ENCODE data around the gene TMEM169.

Gene TMEM169, protein sequence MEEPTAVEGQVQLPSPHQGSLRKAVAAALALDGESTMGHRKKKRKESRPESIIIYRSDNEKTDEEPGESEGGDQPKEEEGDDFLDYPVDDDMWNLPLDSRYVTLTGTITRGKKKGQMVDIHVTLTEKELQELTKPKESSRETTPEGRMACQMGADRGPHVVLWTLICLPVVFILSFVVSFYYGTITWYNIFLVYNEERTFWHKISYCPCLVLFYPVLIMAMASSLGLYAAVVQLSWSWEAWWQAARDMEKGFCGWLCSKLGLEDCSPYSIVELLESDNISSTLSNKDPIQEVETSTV

DNA sequence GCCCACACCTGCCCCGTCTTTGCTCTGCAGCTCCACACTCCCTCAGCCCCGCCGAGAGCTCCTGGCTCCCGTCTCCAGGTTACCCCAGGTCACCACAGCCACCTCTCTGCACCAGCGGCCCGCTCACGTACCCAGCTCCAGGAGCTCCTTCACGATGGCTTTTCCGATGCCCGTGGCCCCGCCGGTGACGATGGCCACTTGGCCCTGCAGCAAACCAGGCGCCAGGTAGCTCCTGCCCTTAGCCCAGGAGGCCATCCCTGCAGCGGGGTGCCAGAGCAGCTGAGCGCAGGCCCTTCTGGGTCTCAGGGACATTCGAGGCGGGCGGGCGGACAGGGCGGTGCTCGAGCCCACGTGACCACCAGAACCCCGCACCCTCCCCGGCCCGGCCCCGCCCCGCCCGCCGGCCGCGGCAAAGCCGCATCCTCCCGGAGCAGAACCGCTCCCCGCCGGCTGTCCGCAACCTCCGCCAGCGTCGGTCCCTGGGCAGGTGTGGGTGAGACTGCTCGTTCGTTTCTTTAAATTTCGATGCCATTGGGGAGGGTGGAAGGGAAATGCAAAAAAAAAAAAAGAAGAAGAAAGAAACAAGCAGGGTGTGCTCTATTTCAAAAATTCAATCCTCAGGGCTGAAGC lies at the start of gene TMEM169, which contains the start of gene PECR:
TMEM169 (plus strand) TSS at position 433 of the 630 bp plus-strand sequence. CDS start 14,045 bp downstream, outside the sequence.
PECR (minus strand) TSS at position 323 of the 630 bp plus-strand sequence; CDS start at position 255, 68 bp downstream.
- H3K9ac ChIP-seq (ENCODE audit: low read depth, low read length) = peak within 1 kb of the TSS; percentile 90
- H3K9me3 ChIP-seq (ENCODE audit: control insufficient read depth, insufficient read depth, low read length) = no peaks in the 10 kb centered on the region
- H3K36me3 ChIP-seq (ENCODE audit: insufficient read depth, low read length) = no peaks in the 10 kb centered on the region
- peaks cover 21% of the 10 kb centered on the region for H3K4me1 ChIP-seq (ENCODE audit: insufficient read depth, low read length)

DNA sequence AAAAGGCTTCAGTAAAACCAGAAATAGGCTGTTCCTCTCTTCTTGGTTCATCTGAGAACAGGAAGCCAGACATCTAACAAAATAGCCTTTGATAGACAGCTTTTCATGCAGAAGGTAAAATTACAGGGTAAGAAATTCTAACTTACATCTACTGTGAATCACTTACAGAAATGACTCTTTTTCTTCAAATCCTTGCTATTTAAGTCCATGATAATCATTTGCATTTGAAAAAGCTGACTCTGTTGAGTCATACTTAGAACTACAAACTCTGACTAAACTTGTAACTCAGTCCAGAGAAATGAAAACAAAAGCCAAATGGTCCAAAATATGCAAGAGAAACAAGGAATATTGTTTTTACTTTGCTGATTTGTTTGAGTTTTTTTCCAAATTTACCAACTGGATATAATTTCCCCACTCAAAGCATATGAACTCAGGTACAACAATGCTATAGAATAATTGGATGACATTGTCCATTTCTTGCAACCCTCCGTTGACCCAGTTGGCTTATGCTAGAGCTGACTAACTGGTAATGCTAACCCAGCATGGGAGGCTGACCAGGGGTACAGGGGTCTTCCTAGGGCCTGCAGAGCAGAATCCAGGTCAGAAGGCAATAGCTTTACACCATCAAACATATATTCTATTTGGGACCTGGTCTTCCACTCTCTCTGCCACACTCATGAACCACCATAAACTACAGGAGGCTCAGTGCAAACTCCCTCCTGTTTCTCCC lies 49.6 kb upstream of the TMEM169 start:
- no peaks in the 10 kb centered on the region for H3K4me1 ChIP-seq (ENCODE audit: insufficient read depth, low read length)
- H3K36me3 ChIP-seq (ENCODE audit: insufficient read depth, low read length) = peaks cover 6% of the 10 kb centered on the region; the same call in 1 of the 2 replicates
- H3K9me3 ChIP-seq (ENCODE audit: control insufficient read depth, insufficient read depth, low read length) = no peaks in the 10 kb centered on the region
- H3K9ac ChIP-seq (ENCODE audit: low read depth, low read length) = no peak overlapping the region

DNA sequence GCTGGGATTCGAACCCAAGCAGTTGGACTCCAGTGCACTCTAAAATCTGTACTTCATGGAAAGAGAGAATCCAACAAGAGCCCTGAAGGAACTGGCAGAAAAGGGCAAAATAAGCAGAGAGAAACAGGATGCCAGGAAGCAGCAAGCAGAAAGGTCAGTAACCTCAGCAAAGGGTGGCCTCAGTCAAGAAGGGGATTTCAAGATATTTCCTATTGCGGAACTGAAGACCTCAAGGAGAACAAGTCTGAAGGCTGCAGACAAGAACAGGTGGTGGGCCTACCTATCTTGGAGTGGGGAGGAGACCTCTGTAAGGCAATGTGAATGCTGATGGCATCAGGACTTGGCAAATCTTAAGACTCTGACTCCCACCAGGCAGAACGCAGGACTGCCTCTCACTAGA lies 48.3 kb upstream of the TMEM169 start:
- peaks cover 6% of the 10 kb centered on the region; the same call in 1 of the 2 replicates for H3K36me3 ChIP-seq (ENCODE audit: insufficient read depth, low read length)
- H3K9ac ChIP-seq (ENCODE audit: low read depth, low read length) = no peak overlapping the region
- H3K4me1 ChIP-seq (ENCODE audit: insufficient read depth, low read length) = no peaks in the 10 kb centered on the region
- H3K9me3 ChIP-seq (ENCODE audit: control insufficient read depth, insufficient read depth, low read length) = no peaks in the 10 kb centered on the region

DNA sequence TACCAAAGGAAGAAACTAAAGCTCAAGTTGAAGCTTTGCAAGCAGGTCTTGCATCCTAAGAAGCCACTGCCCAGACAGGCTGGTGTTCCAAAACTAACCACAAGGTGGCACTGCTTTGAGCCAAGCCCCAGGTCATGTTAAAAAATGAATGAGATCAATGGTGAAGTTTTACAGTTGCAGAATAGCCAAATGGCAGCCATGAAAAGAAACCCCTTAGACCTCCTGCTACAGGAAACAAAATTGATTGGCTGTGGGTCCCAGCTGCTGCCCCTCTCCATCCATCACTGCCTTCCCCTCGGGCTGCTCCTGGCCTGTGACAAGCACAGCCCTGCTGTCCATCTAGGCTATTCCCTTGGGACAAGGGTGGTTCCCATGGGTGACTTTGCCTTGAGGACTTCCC lies 47.7 kb upstream of the TMEM169 start:
- Histone ChIP-seq H3K36me3 (ENCODE audit: insufficient read depth, low read length) (peaks cover 6% of the 10 kb centered on the region; the same call in 1 of the 2 replicates), H3K4me1 (ENCODE audit: insufficient read depth, low read length) (no peaks in the 10 kb centered on the region), H3K9me3 (ENCODE audit: control insufficient read depth, insufficient read depth, low read length) (no peaks in the 10 kb centered on the region), H3K9ac (ENCODE audit: low read depth, low read length) (no peak overlapping the region)

DNA sequence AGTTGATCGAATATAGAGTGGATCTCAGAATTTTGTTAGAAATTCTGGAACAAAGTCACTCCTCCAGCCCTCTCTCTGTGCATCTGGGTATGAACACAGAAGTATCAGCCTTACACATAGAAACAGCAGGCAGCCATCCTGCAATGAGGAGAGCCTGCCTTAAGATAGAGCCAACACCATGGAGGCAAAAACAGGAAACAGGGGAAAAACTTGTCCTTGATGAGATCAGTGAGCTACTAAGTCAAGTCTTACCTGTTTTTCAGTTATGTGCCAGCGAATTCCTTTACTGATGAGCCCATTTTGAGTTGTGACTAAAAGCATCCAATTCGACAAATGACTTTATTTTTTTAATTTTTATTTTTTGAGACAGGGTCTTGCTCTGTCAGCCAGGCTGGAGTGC lies 41.8 kb upstream of the TMEM169 start:
- Histone ChIP-seq H3K36me3 (ENCODE audit: insufficient read depth, low read length) (peaks cover under 1% of the 10 kb centered on the region; the same call in 1 of the 2 replicates), H3K9me3 (ENCODE audit: control insufficient read depth, insufficient read depth, low read length) (no peaks in the 10 kb centered on the region), H3K4me1 (ENCODE audit: insufficient read depth, low read length) (no peaks in the 10 kb centered on the region), H3K9ac (ENCODE audit: low read depth, low read length) (no peak overlapping the region)

DNA sequence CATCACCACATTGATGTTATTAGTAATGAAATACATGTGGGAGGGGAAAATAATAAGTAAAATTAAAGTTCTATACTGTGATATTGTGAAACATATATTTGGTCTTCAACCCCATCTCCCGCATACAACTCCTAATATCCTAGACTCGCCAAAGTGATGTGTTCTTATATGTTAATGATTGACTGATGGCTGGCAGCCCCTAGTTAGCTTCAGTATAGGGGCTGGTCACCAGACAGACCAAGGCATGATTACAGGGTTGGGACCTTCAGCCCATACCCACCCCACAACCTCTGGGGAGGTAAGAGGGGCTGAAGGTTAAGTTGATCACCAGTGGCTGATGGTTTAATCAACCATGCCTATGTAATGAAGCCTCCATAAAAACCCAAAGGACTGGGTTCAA lies 40.3 kb upstream of the TMEM169 start:
- no peaks in the 10 kb centered on the region for H3K9me3 ChIP-seq (ENCODE audit: control insufficient read depth, insufficient read depth, low read length)
- no peak overlapping the region for H3K9ac ChIP-seq (ENCODE audit: low read depth, low read length)
- H3K36me3 ChIP-seq (ENCODE audit: insufficient read depth, low read length) = no peaks in the 10 kb centered on the region; the same call in 1 of the 2 replicates
- H3K4me1 ChIP-seq (ENCODE audit: insufficient read depth, low read length) = no peaks in the 10 kb centered on the region

DNA sequence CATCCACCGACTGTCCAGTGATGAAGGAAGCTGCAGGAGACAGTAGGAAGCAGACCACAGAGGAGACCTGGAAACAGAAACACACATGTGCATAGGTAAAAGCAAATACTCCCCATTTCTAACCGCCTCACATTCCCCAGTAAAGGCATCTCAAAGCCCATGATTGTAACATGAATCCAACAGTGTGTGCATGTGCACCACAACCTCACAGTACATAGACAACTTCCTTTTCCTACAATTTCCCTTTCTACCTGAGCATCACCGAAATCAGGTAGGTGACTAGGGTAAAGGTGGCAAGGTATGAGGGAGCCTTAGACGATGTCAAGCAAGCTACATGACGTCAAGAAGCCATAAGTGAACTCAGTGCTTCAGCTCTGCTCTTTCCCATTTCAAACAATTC lies 37.8 kb upstream of the TMEM169 start:
- Histone ChIP-seq H3K36me3 (ENCODE audit: insufficient read depth, low read length) (peaks cover 2% of the 10 kb centered on the region; the same call in 1 of the 2 replicates), H3K4me1 (ENCODE audit: insufficient read depth, low read length) (no peaks in the 10 kb centered on the region), H3K9me3 (ENCODE audit: control insufficient read depth, insufficient read depth, low read length) (no peaks in the 10 kb centered on the region), H3K9ac (ENCODE audit: low read depth, low read length) (no peak overlapping the region)

DNA sequence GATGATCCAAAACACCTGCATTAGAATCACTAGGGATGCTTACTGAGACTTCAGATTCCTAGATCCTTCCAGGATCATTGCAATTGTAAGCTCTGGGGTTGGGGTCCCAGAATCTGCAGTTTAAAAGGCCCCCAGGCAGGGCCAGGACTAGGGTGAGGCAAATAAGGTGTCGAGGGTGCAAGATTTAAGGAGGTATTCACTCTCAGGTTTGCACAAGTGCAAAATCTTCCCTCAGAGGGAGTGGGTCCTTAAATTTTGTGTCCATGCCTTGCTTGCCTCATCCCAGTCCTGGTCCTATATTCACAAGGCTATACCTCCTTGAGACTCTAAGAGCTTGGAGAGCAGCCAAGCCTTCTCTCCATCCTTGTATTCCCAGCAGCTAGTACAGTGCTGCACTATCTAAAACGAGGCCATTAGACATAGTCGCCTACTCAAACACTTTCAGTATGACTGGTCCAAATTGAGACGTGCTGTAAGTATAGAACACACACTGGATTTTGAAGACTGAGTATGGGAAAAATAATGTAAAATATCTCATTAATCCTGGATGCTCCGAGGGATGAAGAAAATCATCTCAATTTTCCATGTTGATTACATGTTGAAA lies 36.7 kb upstream of the TMEM169 start:
- no peak overlapping the region for H3K9ac ChIP-seq (ENCODE audit: low read depth, low read length)
- no peaks in the 10 kb centered on the region for H3K9me3 ChIP-seq (ENCODE audit: control insufficient read depth, insufficient read depth, low read length)
- H3K4me1 ChIP-seq (ENCODE audit: insufficient read depth, low read length) = no peaks in the 10 kb centered on the region
- peaks cover 5% of the 10 kb centered on the region; the same call in 1 of the 2 replicates for H3K36me3 ChIP-seq (ENCODE audit: insufficient read depth, low read length)

DNA sequence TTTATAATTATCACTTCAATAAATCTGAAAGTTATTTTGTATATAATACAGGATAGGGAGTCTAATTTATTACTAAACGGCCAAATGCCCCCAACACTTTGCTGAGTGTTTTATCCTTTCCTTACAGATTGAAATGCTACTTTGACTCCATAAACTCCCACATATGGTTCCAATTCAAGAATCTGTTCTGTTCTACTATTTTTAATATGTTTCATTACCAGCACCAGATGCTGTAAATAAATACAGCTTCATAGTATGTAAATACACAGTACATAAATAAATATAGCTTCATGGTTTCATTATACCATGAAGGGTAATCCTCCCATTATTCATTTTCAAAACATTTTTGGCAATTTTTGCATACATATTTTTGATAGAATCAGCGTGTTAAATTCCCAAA lies 34.3 kb upstream of the TMEM169 start:
- Histone ChIP-seq H3K36me3 (ENCODE audit: insufficient read depth, low read length) (peaks cover 6% of the 10 kb centered on the region; the same call in 1 of the 2 replicates), H3K9ac (ENCODE audit: low read depth, low read length) (no peak overlapping the region), H3K4me1 (ENCODE audit: insufficient read depth, low read length) (no peaks in the 10 kb centered on the region; the same call in 1 of the 2 replicates), H3K9me3 (ENCODE audit: control insufficient read depth, insufficient read depth, low read length) (no peaks in the 10 kb centered on the region)

DNA sequence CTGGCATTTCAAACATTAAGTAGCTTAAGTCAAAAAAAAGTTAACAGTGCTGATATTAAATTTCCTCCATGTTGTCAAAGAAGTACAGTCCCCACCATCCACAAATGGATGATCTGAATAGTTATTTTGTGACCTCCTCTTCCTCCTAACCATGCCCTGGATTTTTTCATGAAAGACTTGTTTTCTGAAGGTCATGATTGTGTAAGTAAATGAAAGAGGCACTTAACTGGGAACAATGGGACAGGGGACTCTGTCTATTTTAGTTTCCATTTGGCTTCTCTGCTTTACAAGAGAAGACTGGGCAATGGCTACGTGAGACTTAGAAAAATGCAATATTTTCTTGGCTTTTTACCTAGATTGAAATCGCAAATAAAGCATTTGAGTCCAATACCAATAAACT lies 32.3 kb upstream of the TMEM169 start:
- Histone ChIP-seq H3K36me3 (ENCODE audit: insufficient read depth, low read length) (peaks cover 7% of the 10 kb centered on the region; the same call in 1 of the 2 replicates), H3K9me3 (ENCODE audit: control insufficient read depth, insufficient read depth, low read length) (no peaks in the 10 kb centered on the region), H3K4me1 (ENCODE audit: insufficient read depth, low read length) (no peaks in the 10 kb centered on the region; the same call in 1 of the 2 replicates), H3K9ac (ENCODE audit: low read depth, low read length) (no peak overlapping the region)

DNA sequence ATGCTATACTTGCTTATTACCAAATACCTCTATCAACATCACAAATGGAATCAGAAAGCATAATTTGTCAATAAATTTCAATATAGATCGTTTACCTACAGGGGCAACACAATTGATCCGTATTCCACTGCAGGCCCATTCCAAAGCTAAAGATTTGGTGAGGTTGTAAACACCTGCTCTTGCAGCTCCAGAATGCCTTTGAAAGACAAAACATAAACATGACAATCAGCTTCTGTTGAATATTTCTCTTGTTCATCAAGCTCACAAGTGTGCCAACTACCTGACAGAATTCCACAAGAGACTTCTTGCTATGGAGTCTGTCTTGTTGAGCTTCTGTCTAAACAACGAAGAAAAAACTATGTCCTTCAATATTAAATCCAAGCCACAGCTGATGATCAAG lies 30.4 kb upstream of the TMEM169 start:
- Histone ChIP-seq H3K9me3 (ENCODE audit: control insufficient read depth, insufficient read depth, low read length) (no peaks in the 10 kb centered on the region), H3K4me1 (ENCODE audit: insufficient read depth, low read length) (no peaks in the 10 kb centered on the region; the same call in 1 of the 2 replicates), H3K36me3 (ENCODE audit: insufficient read depth, low read length) (peaks cover 7% of the 10 kb centered on the region; the same call in 1 of the 2 replicates), H3K9ac (ENCODE audit: low read depth, low read length) (no peak overlapping the region)

DNA sequence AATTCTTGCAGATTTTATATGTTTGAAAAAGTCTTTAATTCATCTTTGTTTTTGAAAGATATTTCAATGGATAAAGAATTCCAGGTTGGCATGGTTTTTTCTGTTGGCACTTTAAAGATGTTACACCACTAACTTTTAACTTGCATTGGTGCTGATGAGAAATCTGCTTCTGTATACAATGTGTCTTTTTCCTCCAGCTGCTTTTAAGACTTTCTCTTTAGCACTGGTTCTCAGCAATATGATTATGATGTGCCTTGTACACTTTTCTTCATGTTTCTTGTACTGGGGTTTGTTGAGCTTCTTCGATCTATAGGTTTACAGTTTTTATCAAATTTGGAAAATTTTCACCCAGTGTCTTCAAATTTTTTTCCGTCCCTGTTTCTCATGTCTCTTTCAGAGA lies 29.3 kb upstream of the TMEM169 start:
- Histone ChIP-seq H3K9ac (ENCODE audit: low read depth, low read length) (no peak overlapping the region), H3K9me3 (ENCODE audit: control insufficient read depth, insufficient read depth, low read length) (no peaks in the 10 kb centered on the region), H3K4me1 (ENCODE audit: insufficient read depth, low read length) (no peaks in the 10 kb centered on the region; the same call in 1 of the 2 replicates), H3K36me3 (ENCODE audit: insufficient read depth, low read length) (peaks cover 7% of the 10 kb centered on the region; the same call in 1 of the 2 replicates)

DNA sequence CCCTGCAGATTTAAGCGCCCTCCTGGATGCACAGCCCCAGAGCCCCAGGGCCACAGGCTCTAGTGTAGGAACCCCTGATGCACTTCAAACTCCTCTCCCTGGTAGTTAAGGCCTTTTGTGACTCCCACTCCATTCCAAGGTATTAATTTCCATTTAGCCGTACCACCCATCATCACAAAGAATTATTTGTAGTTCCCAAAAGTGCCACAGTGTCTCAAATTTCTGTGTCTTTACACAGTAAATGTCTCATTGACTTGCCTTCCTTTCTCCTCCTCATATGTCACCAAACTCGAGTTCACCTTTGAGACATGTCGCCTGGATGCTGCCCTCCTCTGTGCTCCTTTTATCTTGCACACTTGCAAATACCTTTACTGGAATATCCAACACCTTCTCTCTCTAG lies 26.0 kb upstream of the TMEM169 start:
- Histone ChIP-seq H3K36me3 (ENCODE audit: insufficient read depth, low read length) (peaks cover 2% of the 10 kb centered on the region; the same call in 1 of the 2 replicates), H3K9ac (ENCODE audit: low read depth, low read length) (no peak overlapping the region), H3K4me1 (ENCODE audit: insufficient read depth, low read length) (no peaks in the 10 kb centered on the region; the same call in 1 of the 2 replicates), H3K9me3 (ENCODE audit: control insufficient read depth, insufficient read depth, low read length) (no peaks in the 10 kb centered on the region)

DNA sequence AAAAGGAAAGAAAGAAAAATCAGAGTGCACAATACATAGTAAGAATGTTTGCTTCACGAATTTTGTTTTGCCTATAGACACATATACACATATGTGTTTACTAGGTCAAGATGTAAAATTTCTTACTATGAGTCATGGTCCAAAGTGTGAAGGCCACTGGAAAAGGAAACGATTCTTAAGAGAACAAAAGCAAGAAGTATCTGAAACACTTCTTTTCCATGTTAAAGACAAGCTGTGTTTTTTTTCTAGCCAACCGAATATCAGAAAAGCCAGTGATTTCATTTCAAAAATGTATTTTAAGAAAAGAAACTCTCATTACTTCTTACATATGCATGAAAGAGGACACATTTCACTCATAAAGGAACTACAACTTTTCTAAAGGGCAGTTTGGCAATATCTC lies 25.0 kb upstream of the TMEM169 start:
- Histone ChIP-seq H3K4me1 (ENCODE audit: insufficient read depth, low read length) (no peaks in the 10 kb centered on the region; the same call in 1 of the 2 replicates), H3K36me3 (ENCODE audit: insufficient read depth, low read length) (peaks cover 2% of the 10 kb centered on the region; the same call in 1 of the 2 replicates), H3K9me3 (ENCODE audit: control insufficient read depth, insufficient read depth, low read length) (no peaks in the 10 kb centered on the region), H3K9ac (ENCODE audit: low read depth, low read length) (no peak overlapping the region)
